SU-DHL-6 (cell line): ENCODE results near the gene TEC.

Experiments used
- H2AFZ ChIP-seq: fragments of 200-600 bp; sonication (generic); 2 replicates; pipeline ENCODE4 v1.6.1; 2014; ENCODE audit warnings: low read depth, mild to moderate bottlenecking, moderate library complexity, mixed read lengths, antibody characterized with exemption, low read length; ENCODE audit not compliant: severe bottlenecking
- H3F3A ChIP-seq: fragments of 200-600 bp; shearing (Covaris generic); 2 replicates; pipeline ENCODE4 v1.6.0; 2016; ENCODE audit warnings: antibody characterized with exemption, mild to moderate bottlenecking; ENCODE audit not compliant: insufficient read depth
- H3K27ac ChIP-seq: fragments of 200-600 bp; sonication (generic); 2 replicates; pipeline ENCODE4 v1.5.1; 2016; ENCODE audit warnings: low read depth, mild to moderate bottlenecking, low read length, moderate library complexity, mixed read lengths
- H3K27me3 ChIP-seq: fragments of 200-600 bp; sonication (generic), shearing (Covaris generic); 2 replicates; pipeline ENCODE4 v1.6.0; 2014; ENCODE audit warnings: mild to moderate bottlenecking, low read length
- H3K36me3 ChIP-seq: fragments of 200-600 bp; sonication (generic); 2 replicates; pipeline ENCODE4 v1.6.1; 2014; ENCODE audit warnings: mild to moderate bottlenecking, low read length, mixed read lengths
- H3K4me2 ChIP-seq: fragments of 300-600, 200-600 bp; shearing (Covaris generic), sonication (generic); 2 replicates; pipeline ENCODE4 v1.6.0; 2014; ENCODE audit warnings: low read length, low read depth, mild to moderate bottlenecking; ENCODE audit not compliant: poor library complexity, severe bottlenecking
- H3K4me3 ChIP-seq: fragments of 200-600 bp; sonication (generic); 2 replicates; pipeline ENCODE4 v1.5.1; 2014; ENCODE audit warnings: antibody characterized with exemption, low read length, mild to moderate bottlenecking, mixed read lengths; ENCODE audit not compliant: insufficient read depth, poor library complexity, severe bottlenecking
- H3K79me2 ChIP-seq: fragments of 200-600 bp; sonication (generic); 2 replicates; pipeline ENCODE4 v1.6.1; 2014; ENCODE audit warnings: mild to moderate bottlenecking, low read length, moderate library complexity; ENCODE audit not compliant: insufficient read depth
- H3K9ac ChIP-seq: fragments of 200-600 bp; sonication (generic); 2 replicates; pipeline ENCODE4 v1.7.0; 2014; ENCODE audit warnings: mild to moderate bottlenecking, low read length
- H3K9me2 ChIP-seq: fragments of 200-600 bp; sonication (generic); replicated peaks from 2 replicates; pipeline ENCODE4 v1.6.1; 2014; ENCODE audit warnings: low read length; ENCODE audit not compliant: insufficient read depth
- H3K9me3 ChIP-seq: fragments of 200-600 bp; sonication (generic); 2 replicates; pipeline ENCODE4 v1.6.1; 2014; ENCODE audit warnings: low read length, mixed read lengths; ENCODE audit not compliant: insufficient read depth
- H4K20me1 ChIP-seq: fragments of 200-600 bp; sonication (generic); 2 replicates; pipeline ENCODE4 v1.6.1; 2014; ENCODE audit warnings: low read depth, mild to moderate bottlenecking, antibody characterized with exemption, low read length, moderate library complexity, mixed read lengths
- EZH2phosphoT487 ChIP-seq: fragments of 200-600 bp; sonication (generic), shearing (Covaris generic); conservative IDR thresholded peaks from 2 replicates; pipeline ENCODE4 v1.6.1; 2018; ENCODE audit warnings: mild to moderate bottlenecking, antibody characterized with exemption, low read length, moderate library complexity, mixed read lengths
- TF ChIP-seq, protein P1 (sequence below): fragments of 200-600 bp; sonication (generic); IDR thresholded peaks from one replicate; pipeline ENCODE4 v1.5.1; 2017; ENCODE audit warnings: antibody characterized with exemption, mild to moderate bottlenecking, low read length, moderate library complexity; ENCODE audit not compliant: insufficient read depth, poor library complexity, severe bottlenecking

Gene TEC

DNA sequence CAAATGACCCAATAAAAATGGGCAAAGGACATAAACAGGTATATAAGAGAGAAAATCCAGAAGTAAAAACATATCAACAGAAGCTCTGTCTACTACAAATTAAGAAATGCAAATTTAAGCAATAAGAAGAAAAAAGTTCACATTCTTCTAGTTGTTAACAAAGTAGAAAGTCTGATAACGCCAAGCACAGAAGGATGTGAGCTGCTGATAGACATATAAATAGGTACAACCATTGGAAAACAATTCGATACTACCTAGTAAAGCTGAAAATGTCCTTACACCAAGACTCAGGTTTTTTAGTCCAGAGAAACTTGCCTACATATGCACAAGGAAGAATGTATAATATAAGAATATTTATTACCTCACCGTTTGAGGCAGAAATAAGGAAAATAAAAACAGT, 35.9 kb upstream of the TEC start:
- no peaks in the 10 kb centered on the region for H3K27me3 ChIP-seq
- H4K20me1 ChIP-seq: no peaks in the 10 kb centered on the region
- no peak overlapping the region for H2AFZ ChIP-seq
- no peaks in the 10 kb centered on the region for H3K9me2 ChIP-seq
- no peak overlapping the region for H3K4me2 ChIP-seq
- no peaks in the 10 kb centered on the region for H3F3A ChIP-seq
- H3K36me3 ChIP-seq: no peaks in the 10 kb centered on the region
- H3K9me3 ChIP-seq: no peaks in the 10 kb centered on the region
- H3K27ac ChIP-seq: no peak overlapping the region
- no peak for TF ChIP-seq EZH2phosphoT487
- TF ChIP-seq, protein P1, sequence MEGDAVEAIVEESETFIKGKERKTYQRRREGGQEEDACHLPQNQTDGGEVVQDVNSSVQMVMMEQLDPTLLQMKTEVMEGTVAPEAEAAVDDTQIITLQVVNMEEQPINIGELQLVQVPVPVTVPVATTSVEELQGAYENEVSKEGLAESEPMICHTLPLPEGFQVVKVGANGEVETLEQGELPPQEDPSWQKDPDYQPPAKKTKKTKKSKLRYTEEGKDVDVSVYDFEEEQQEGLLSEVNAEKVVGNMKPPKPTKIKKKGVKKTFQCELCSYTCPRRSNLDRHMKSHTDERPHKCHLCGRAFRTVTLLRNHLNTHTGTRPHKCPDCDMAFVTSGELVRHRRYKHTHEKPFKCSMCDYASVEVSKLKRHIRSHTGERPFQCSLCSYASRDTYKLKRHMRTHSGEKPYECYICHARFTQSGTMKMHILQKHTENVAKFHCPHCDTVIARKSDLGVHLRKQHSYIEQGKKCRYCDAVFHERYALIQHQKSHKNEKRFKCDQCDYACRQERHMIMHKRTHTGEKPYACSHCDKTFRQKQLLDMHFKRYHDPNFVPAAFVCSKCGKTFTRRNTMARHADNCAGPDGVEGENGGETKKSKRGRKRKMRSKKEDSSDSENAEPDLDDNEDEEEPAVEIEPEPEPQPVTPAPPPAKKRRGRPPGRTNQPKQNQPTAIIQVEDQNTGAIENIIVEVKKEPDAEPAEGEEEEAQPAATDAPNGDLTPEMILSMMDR: no peak
- H3K79me2 ChIP-seq: no peaks in the 10 kb centered on the region
- no peak overlapping the region for H3K9ac ChIP-seq
- H3K4me3 ChIP-seq: no peak overlapping the region

DNA sequence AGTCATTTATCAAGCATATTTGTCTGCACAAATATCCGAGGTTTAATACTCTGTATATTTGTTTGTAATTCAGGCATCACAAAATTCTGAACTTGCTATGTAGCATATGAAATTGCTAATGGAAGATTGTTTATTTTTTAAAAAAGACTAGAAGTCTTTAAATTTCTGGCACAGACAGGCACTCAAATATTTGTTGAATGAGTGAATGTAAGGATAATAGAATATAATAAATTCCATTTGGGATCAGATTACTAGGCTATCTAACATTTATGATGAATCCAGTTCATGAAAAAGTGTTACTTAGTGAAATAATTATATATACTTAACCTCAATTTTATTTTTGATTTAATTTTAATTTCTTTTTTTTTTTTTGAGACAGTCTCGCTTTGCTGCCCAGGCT, 30.4 kb upstream of the TEC start:
- Histone ChIP-seq H3K9ac (no peak overlapping the region), H3K4me3 (no peak overlapping the region), H3K27ac (no peak overlapping the region), H4K20me1 (no peaks in the 10 kb centered on the region), H3K27me3 (no peaks in the 10 kb centered on the region), H3F3A (no peaks in the 10 kb centered on the region), H2AFZ (no peak overlapping the region), H3K4me2 (no peak overlapping the region), H3K9me3 (no peaks in the 10 kb centered on the region), H3K36me3 (no peaks in the 10 kb centered on the region), H3K79me2 (no peaks in the 10 kb centered on the region), H3K9me2 (no peaks in the 10 kb centered on the region)
- TF ChIP-seq EZH2phosphoT487: no peak
- TF ChIP-seq, protein P1: no peak

DNA sequence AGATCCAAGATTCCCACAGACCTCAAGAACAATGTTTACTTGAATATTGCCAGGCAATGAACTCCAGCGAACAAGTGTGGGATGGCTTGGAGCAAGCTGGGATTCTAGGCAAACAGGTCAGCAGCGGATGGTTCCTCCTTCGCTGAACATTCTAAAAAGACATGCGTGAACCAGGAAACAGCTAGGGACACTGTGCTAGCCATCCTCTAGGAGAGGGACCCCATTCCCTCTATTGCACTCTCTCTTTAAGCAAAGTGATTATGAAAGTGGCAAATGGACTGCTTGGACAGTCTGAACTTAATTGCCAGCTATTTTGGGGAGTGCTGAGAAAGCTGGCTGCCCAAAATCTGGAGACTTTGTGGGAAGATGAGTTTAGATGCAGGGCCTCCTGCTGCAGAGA, 29.9 kb upstream of the TEC start:
- Histone ChIP-seq H3K27me3 (no peaks in the 10 kb centered on the region), H3K9ac (no peak overlapping the region), H3K9me3 (no peaks in the 10 kb centered on the region), H3K79me2 (no peaks in the 10 kb centered on the region), H3K36me3 (no peaks in the 10 kb centered on the region), H3K27ac (no peak overlapping the region), H2AFZ (no peak overlapping the region), H3K4me3 (no peak overlapping the region), H3F3A (no peaks in the 10 kb centered on the region), H3K4me2 (no peak overlapping the region), H3K9me2 (no peaks in the 10 kb centered on the region), H4K20me1 (no peaks in the 10 kb centered on the region)
- TF ChIP-seq, protein P1: no peak
- TF ChIP-seq EZH2phosphoT487: no peak
